ENCODE measurements around the gene CFAP61.

- TF ChIP-seq CTCF (conservative IDR thresholded peaks at IDR 0.05) (no peak), ZFX (IDR thresholded peaks at IDR 0.05) (no peak)
Measured at GRCh38 chr20:20211988-20212518, 159.7 kb downstream of the CFAP61 start.

All from C4-2B (cell line).